Measurements from ENCODE around the gene ZNF641. TPM values are rescaled to one million over a fixed set of nuclear protein-coding genes. Genes with fewer than 3 reads are reported as not detected.

ZNF641 gene
- total and polyA plus RNA-seq, 2 donors (not counting 3 experiments of a cell fraction or from before 2014, with no cell fraction given), result 3.5 to 6.7 TPM

GRCh38 chr12:48380596-48380995 lies 29.9 kb upstream of the ZNF641 start:
- dilution Hi-C loops (cut with MboI; ENCODE audit: extremely low pct_ligation_motif_present, low sequenced_read_pairs) (no loop called here), intact Hi-C loops (cut with micrococcal nuclease) (no loop called here)
- DNase-seq (ENCODE audit: low read depth, low spot score) (no peak), FAIRE-seq (no peak)
- Histone ChIP-seq H3K4me1 (ENCODE audit: control insufficient read depth, extremely low read depth, insufficient read depth, low read length) (no peaks in the 10 kb centered on the region), H3K36me3 (ENCODE audit: control insufficient read depth in 2 of 2, extremely low read depth in 1 of 2, insufficient read depth in 2 of 2, low read length in 2 of 2) (no peaks in the 10 kb centered on the region), H2AFZ (ENCODE audit: low read depth, low read length) (no peak overlapping the region), H3K27me3 (ENCODE audit: control insufficient read depth in 2 of 2, insufficient read depth in 2 of 2, low read length in 2 of 2) (peaks cover 6% of the 10 kb centered on the region in 2 experiments), H3K4me2 (ENCODE audit: insufficient read depth, low read length) (no peak overlapping the region), H3K9ac (replicated peaks; ENCODE audit: extremely low read depth, insufficient read depth, low read length) (no peak overlapping the region), H3K79me2 (ENCODE audit: control insufficient read depth, insufficient read depth, low read length) (no peaks in the 10 kb centered on the region), H3K9me3 (replicated peaks; ENCODE audit: control insufficient read depth, insufficient read depth, low read length) (no peaks in the 10 kb centered on the region), H3K9me1 (replicated peaks; ENCODE audit: control insufficient read depth, extremely low read depth, insufficient read depth, low read length) (no peaks in the 10 kb centered on the region), H3K4me3 (replicated peaks in 1 of 3; ENCODE audit: insufficient read depth in 1 of 3, low read depth in 1 of 3, low read length in 3 of 3) (no peak overlapping the region), H4K20me1 (replicated peaks; ENCODE audit: control insufficient read depth, extremely low read depth, insufficient read depth, low read length) (no peaks in the 10 kb centered on the region), H3K27ac (ENCODE audit: insufficient read depth, low read depth, low read length) (no peak overlapping the region)
- BruUV-seq (replicated peaks), result no TSS peak
- TF ChIP-seq EZH2 (IDR thresholded peaks at IDR 0.05; ENCODE audit: borderline replicate concordance, low read depth, low read length, severe bottlenecking) (no peak), GATA2 (IDR thresholded peaks at IDR 0.05; ENCODE audit: insufficient read depth, insufficient read length, low read depth, low read length) (no peak), POLR2AphosphoS5 (IDR thresholded peaks at IDR 0.05; ENCODE audit: insufficient read depth, low read depth, low read length) (no peak), FOS (IDR thresholded peaks at IDR 0.05; ENCODE audit: borderline replicate concordance, insufficient read depth, low read length) (no peak), POLR2A (IDR thresholded peaks at IDR 0.05; ENCODE audit: low read depth, low read length) (no peak), JUN (IDR thresholded peaks at IDR 0.05; ENCODE audit: borderline replicate concordance, insufficient read depth, insufficient read length, low read depth) (no peak), MYC (IDR thresholded peaks at IDR 0.05; ENCODE audit: low read depth, low read length) (no peak)
- TF ChIP-seq, protein P1, sequence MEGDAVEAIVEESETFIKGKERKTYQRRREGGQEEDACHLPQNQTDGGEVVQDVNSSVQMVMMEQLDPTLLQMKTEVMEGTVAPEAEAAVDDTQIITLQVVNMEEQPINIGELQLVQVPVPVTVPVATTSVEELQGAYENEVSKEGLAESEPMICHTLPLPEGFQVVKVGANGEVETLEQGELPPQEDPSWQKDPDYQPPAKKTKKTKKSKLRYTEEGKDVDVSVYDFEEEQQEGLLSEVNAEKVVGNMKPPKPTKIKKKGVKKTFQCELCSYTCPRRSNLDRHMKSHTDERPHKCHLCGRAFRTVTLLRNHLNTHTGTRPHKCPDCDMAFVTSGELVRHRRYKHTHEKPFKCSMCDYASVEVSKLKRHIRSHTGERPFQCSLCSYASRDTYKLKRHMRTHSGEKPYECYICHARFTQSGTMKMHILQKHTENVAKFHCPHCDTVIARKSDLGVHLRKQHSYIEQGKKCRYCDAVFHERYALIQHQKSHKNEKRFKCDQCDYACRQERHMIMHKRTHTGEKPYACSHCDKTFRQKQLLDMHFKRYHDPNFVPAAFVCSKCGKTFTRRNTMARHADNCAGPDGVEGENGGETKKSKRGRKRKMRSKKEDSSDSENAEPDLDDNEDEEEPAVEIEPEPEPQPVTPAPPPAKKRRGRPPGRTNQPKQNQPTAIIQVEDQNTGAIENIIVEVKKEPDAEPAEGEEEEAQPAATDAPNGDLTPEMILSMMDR (IDR thresholded peaks at IDR 0.05; ENCODE audit: extremely low read depth in 1 of 2, insufficient read depth in 1 of 2, low read depth in 1 of 2, low read length in 2 of 2), result no peak
- TF ChIP-seq, protein P2, sequence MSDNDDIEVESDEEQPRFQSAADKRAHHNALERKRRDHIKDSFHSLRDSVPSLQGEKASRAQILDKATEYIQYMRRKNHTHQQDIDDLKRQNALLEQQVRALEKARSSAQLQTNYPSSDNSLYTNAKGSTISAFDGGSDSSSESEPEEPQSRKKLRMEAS (IDR thresholded peaks at IDR 0.05; ENCODE audit: insufficient read depth, insufficient read length), result no peak
- ChIA-PET CTCF (interaction anchor here (1.1 kb wide), 1 partner anchor 9 kb away, joined by 5 read pairs; no protein-coding TSS in a partner anchor), POLR2A (no interaction called here)

Measured in endothelial cell of umbilical vein (primary cell).